ENCODE data around the gene USP15. TPM values are rescaled to one million over a fixed set of nuclear protein-coding genes. Genes with fewer than 3 reads are reported as not detected.

Gene USP15
- polyA plus RNA-seq, 1 experiment = 21.9 TPM

DNA sequence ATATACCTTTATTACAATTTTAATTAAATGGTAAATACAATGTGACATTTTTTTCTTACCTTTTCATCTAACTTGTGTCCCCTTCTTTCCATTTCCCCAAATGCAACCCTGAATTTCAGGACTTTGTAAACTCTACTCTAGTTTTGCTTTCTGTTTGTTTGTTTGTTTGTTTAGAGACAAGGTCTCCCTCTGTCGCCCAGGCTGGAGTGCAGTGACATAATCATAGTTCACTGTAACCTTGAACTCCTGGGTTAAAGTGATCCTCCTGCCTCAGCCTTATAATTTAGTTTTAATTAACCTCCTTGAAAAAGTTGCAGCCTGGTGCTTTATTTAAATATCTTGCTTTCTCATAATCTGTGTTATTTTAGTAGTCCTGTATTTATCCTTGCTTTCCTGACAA is 147.4 kb downstream of the USP15 start:
- DNase-seq (ENCODE audit: low read depth) = no peak
- H3K4me3 ChIP-seq (ENCODE audit: low read depth, low read length) = no peak overlapping the region
- ChIA-PET CTCF (interaction anchor here (1.3 to 1.7 kb wide), 3 partner anchors 9 to 392 kb away, joined by 3 to 5 read pairs (median 4); no protein-coding TSS in a partner anchor), POLR2A (no interaction called here)
- H3K36me3 ChIP-seq (ENCODE audit: control insufficient read depth, insufficient read depth, low read length) = no peaks in the 10 kb centered on the region; the same call in 1 of the 2 replicates
- TF ChIP-seq, protein P1, sequence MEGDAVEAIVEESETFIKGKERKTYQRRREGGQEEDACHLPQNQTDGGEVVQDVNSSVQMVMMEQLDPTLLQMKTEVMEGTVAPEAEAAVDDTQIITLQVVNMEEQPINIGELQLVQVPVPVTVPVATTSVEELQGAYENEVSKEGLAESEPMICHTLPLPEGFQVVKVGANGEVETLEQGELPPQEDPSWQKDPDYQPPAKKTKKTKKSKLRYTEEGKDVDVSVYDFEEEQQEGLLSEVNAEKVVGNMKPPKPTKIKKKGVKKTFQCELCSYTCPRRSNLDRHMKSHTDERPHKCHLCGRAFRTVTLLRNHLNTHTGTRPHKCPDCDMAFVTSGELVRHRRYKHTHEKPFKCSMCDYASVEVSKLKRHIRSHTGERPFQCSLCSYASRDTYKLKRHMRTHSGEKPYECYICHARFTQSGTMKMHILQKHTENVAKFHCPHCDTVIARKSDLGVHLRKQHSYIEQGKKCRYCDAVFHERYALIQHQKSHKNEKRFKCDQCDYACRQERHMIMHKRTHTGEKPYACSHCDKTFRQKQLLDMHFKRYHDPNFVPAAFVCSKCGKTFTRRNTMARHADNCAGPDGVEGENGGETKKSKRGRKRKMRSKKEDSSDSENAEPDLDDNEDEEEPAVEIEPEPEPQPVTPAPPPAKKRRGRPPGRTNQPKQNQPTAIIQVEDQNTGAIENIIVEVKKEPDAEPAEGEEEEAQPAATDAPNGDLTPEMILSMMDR (IDR thresholded peaks at IDR 0.05; ENCODE audit: insufficient read depth, low read depth, low read length) = no peak
- no peaks in the 10 kb centered on the region for H3K27me3 ChIP-seq (ENCODE audit: control insufficient read depth, insufficient read depth, low read length)

DNA sequence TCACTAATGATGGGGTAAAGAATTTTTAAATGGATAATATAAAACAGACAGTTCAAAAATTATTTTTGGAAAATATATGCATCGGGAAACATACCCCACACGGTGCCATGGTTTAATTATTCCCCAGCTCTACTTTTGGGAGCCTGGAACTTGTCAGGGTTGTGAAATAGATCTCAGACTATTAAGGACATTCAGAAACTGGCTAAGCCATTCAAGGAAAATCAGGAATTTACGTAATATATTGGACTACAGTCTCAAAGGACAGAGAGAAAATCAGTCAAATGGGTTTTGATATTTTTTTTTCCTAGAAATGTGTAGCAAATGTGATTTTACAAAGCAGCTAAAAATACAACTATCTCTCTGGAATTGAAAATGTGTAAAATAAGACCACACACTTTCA is 148.9 kb downstream of the USP15 start:
- DNase-seq (ENCODE audit: low read depth) = no peak
- ChIA-PET POLR2A (no interaction called here), CTCF (interaction anchor here (0.7 to 3.5 kb wide), 6 partner anchors 9 to 29 kb away, joined by 3 to 10 read pairs (median 4); no protein-coding TSS in a partner anchor)
- Histone ChIP-seq H3K36me3 (ENCODE audit: control insufficient read depth, insufficient read depth, low read length) (no peaks in the 10 kb centered on the region; the same call in 1 of the 2 replicates), H3K27me3 (ENCODE audit: control insufficient read depth, insufficient read depth, low read length) (no peaks in the 10 kb centered on the region), H3K4me3 (ENCODE audit: low read depth, low read length) (no peak overlapping the region)
- TF ChIP-seq, protein P1 (IDR thresholded peaks at IDR 0.05; ENCODE audit: insufficient read depth, low read depth, low read length) = no peak

DNA sequence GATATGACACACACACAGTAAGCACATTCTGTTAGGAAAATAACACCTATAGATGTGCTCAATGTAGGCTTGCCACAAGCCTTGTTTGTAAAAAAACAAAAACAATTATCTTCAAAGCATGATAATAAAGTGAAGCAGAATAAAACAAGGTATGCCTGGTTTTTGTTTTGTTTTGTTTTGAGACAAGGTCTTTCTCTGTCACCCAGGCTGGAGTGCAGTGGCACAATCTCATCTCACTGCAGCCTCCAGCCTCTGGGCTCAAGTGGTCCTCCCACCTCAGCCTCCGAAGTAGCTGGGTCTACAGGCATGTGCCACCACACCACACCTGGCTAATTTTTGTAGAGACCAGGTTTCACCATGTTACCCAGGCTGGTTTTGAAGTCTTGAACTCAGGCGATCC is 154.0 kb downstream of the USP15 start:
- TF ChIP-seq, protein P1 (IDR thresholded peaks at IDR 0.05; ENCODE audit: insufficient read depth, low read depth, low read length) = no peak
- POLR2A ChIA-PET = no interaction called here
- DNase-seq (ENCODE audit: low read depth) = no peak
- Histone ChIP-seq H3K36me3 (ENCODE audit: control insufficient read depth, insufficient read depth, low read length) (no peaks in the 10 kb centered on the region), H3K4me3 (ENCODE audit: low read depth, low read length) (no peak overlapping the region), H3K27me3 (ENCODE audit: control insufficient read depth, insufficient read depth, low read length) (no peaks in the 10 kb centered on the region)
- CTCF ChIA-PET = no interaction called here

DNA sequence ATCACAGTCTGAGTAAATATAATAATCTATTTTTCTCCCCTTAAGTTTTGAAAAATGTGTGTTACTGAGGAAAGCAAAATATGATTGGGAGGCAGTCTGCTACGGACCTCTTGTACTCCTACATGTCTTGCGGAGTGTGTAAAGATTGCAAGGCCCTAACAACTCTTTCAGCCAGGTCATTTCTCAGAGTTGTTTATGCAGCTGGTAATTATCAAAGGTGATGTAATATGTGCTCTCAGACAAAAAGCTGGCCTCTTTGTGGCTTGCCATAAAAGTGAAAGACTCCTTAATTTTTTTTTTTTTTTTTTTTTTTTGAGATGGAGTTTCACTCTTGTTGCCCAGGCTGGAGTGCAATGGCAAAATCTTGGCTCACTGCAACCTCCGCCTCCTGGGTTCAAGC is 165.9 kb downstream of the USP15 start:
- DNase-seq (ENCODE audit: low read depth) = no peak
- TF ChIP-seq, protein P1 (IDR thresholded peaks at IDR 0.05; ENCODE audit: insufficient read depth, low read depth, low read length) = no peak
- POLR2A ChIA-PET = no interaction called here
- Histone ChIP-seq H3K36me3 (ENCODE audit: control insufficient read depth, insufficient read depth, low read length) (no peaks in the 10 kb centered on the region), H3K4me3 (ENCODE audit: low read depth, low read length) (no peak overlapping the region), H3K27me3 (ENCODE audit: control insufficient read depth, insufficient read depth, low read length) (peaks cover 4% of the 10 kb centered on the region)
- CTCF ChIA-PET = interaction anchor here (0.8 to 0.9 kb wide), 2 partner anchors 10 to 12 kb away, joined by 3 read pairs; no protein-coding TSS in a partner anchor

DNA sequence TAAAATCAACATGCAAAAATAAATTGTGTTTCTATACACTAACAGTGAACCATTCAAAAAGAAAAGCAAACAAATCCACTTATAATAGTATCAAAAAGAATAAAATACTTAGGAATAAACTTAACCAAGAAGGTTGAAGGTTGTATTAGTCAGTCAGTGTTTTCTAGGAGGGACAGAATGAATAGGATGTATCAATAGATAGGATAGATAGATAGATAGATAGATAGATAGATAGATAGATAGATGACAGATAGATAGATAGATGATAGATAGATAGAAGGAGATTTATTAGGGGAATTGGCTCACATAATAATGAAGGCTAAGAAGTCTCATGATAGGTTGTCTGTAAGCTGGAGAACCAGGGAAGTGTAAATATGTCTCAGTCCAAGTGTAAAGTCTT is 169.3 kb downstream of the USP15 start:
- TF ChIP-seq, protein P1 (IDR thresholded peaks at IDR 0.05; ENCODE audit: insufficient read depth, low read depth, low read length) = no peak
- Histone ChIP-seq H3K4me3 (ENCODE audit: low read depth, low read length) (no peak overlapping the region), H3K27me3 (ENCODE audit: control insufficient read depth, insufficient read depth, low read length) (peaks cover 10% of the 10 kb centered on the region), H3K36me3 (ENCODE audit: control insufficient read depth, insufficient read depth, low read length) (no peaks in the 10 kb centered on the region)
- ChIA-PET CTCF (interaction anchor here (1.6 kb wide), 1 partner anchor 9 kb away, joined by 5 read pairs; no protein-coding TSS in a partner anchor), POLR2A (no interaction called here)
- DNase-seq (ENCODE audit: low read depth) = no peak
